ENCODE data around the gene UPF2. TPM values are rescaled to one million over a fixed set of nuclear protein-coding genes. Genes with fewer than 3 reads are reported as not detected.

Gene UPF2
- total RNA-seq, 1 donor from 2014 or later: 41.4 TPM

DNA sequence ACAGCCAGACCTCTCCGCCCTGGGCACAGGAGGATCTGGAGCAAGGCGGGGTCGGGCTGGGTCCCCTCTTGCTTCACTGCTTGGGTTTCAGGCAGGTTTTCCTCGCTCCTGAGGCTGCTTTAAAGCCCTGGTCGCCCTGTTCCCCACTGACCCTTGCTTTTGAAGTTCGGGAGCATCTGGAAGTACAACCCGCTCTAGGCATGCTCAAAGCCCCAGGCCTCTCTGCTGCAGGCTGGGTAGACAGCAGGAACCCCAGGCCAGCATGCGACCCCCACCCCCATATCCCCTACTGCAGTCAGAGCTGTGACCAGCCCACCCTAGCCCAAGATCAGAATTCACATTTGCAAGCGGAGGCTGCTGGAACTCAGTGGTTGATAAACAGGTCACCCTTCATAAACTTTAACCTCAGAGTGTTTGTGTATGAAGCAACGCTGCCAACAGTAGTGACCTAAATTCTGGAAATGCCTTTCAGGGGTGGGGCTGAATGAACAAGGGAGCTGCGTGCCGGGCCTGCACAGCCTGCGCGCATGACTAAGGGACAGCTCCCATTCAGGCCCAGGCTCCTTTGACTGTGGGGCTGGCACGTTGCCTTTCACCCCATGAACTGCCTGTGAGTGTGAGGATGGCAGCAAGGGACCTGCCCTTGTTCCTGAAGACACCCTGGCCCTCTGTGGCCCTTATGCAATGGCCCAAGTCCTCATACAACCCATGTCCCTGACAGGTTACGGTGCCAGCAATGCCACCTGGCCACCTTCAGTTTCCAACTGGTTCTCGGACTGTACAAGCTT is 166.9 kb downstream of the UPF2 start:
- no peaks in the 10 kb centered on the region for H3K9me3 Mint-ChIP-seq
- no peak overlapping the region for H3K27ac Mint-ChIP-seq
- no peak for DNase-seq
- H3K4me3 Mint-ChIP-seq: no peak overlapping the region
- intact Hi-C loops (cut with micrococcal nuclease): no loop called here
- peaks cover 36% of the 10 kb centered on the region for H3K27me3 Mint-ChIP-seq
- H3K4me1 Mint-ChIP-seq: peaks cover 14% of the 10 kb centered on the region
- H3K36me3 Mint-ChIP-seq (ENCODE audit: low read depth): no peaks in the 10 kb centered on the region

DNA sequence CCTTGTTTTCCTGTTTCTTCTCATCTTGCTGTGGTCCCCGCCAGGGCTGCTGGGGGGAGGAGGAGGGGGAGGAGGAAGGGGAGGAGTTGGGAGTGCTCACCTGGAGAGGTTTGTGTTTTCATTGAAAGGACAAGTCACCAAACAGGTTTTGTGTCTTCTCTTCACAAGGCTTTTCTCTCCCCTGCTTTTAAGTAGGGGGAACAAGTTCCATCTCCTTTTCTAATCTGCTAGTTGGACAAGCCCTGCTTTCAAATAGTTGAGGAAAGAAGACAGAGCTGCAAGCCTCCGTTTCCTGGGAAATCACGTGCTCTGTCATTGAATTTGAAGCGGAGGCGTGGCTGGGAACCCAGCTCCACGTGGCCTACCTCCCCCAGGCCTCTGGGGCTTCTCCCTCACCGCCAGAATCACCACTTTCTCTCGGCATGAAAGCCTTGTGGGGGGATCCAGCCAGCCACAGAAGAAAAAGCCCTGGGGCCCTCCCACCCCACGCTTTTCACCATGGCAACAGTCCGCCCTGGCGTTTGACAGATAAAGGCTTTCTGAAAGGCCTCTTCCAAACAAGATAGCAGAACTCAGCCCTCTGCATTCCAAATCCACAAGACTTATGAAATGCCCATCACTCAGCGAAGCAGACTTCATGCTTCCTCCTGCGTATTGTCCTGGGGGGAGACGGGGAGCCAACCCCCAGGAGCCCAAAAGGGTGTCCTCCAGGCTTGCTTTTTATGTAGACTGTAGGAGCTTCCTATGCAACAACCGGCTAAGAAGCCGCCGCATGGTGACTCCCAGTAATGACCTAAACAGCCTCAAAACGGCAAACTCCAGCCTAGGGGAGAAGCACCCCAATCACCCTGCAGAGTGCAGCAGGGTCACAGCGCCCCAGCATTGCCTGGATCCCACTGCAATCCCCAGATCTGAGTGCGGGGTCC is 167.8 kb downstream of the UPF2 start:
- Mint-ChIP-seq H3K9me3 (no peaks in the 10 kb centered on the region), H3K27me3 (peaks cover 39% of the 10 kb centered on the region), H3K27ac (no peak overlapping the region), H3K36me3 (ENCODE audit: low read depth) (no peaks in the 10 kb centered on the region), H3K4me1 (peaks cover 14% of the 10 kb centered on the region), H3K4me3 (peak overlapping the region; percentile 26)
- intact Hi-C loops (cut with micrococcal nuclease): no loop called here
- DNase-seq: peak; percentile 73

DNA sequence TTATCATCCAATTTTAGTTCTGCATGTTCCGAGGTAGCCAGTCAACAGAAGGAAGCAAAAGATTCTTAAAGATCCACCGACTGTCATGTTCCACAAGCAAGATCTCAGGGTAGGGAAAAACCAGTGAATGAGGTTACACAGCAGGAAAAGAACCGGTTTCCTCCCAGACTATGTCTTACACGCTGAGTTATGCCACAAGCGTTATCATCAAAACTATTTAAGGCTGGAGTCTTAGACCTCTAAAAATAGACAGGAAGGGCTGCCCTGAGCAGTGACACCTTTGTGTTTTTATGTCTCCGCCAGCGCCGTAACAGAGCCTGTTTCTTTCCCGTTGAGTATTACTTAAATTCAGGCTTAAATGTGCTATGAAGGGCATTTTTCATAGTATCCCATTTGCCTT is 171.1 kb downstream of the UPF2 start:
- Mint-ChIP-seq H3K27ac (no peak overlapping the region), H3K36me3 (ENCODE audit: low read depth) (no peaks in the 10 kb centered on the region), H3K27me3 (peaks cover 49% of the 10 kb centered on the region), H3K4me3 (no peak overlapping the region), H3K9me3 (no peaks in the 10 kb centered on the region), H3K4me1 (peaks cover 14% of the 10 kb centered on the region)
- intact Hi-C loops (cut with micrococcal nuclease): no loop called here
- no peak for DNase-seq

DNA sequence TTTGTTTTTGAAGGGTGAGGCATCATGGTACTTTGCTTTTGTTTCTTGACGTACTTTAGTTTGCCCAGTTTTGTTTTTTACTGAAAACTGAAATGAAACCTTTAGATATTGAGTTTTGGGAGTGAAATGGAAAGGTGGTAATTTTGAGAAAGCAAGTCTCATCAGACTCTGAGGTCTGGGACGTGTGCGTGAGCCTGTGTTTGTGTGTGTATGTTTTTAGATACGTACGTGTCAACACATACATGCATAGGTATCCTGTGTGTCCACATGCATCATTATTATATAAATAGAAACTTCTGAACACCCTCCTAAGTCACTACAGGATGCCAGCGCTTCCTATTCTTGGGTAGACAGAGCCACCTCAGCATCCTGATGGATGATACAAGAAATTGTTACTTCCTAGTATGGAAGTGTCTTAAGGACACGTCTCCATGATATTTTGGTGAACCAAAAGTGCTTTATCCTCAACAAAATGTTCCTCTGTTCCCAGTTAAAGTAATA is 171.7 kb downstream of the UPF2 start:
- H3K27ac Mint-ChIP-seq: no peak overlapping the region
- H3K4me1 Mint-ChIP-seq: peaks cover 14% of the 10 kb centered on the region
- no peaks in the 10 kb centered on the region for H3K9me3 Mint-ChIP-seq
- H3K27me3 Mint-ChIP-seq: peaks cover 50% of the 10 kb centered on the region
- intact Hi-C loops (cut with micrococcal nuclease): no loop called here
- no peak overlapping the region for H3K4me3 Mint-ChIP-seq
- H3K36me3 Mint-ChIP-seq (ENCODE audit: low read depth): no peaks in the 10 kb centered on the region
- no peak for DNase-seq

DNA sequence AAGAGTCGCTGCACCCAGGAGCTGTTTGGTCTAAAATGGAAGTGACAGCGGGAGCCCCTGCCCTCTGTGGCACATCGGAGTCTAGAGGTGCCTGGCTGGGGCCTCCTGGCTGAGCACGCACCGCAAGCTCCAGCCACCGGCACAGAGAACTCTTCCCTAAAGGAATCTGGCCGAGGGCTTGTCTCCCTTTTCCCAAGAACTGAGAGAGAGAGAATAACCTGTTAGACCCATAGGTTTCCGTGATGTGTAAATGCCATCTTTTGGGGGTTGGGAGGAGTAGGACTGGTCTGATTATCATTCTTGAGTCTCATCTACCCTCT is 172.2 kb downstream of the UPF2 start:
- Mint-ChIP-seq H3K36me3 (ENCODE audit: low read depth) (no peaks in the 10 kb centered on the region), H3K4me1 (peaks cover 14% of the 10 kb centered on the region), H3K27ac (no peak overlapping the region), H3K27me3 (peaks cover 55% of the 10 kb centered on the region), H3K9me3 (no peaks in the 10 kb centered on the region), H3K4me3 (no peak overlapping the region)
- intact Hi-C loops (cut with micrococcal nuclease): no loop called here
- no peak for DNase-seq

Other genes with a start within 250 kb of the UPF2 start
- gene PROSER2, start 219.5 kb downstream of the UPF2 start, total RNA-seq: 0.24 and 0.37 TPM in 2 replicates
- 17.2 and 21.6 TPM in 2 replicates for gene DHTKD1, start 26.1 kb upstream of the UPF2 start, total RNA-seq
- 13.3 and 21.2 TPM in 2 replicates for gene SEC61A2, start 86.9 kb upstream of the UPF2 start, total RNA-seq
- gene NUDT5, start 153.1 kb upstream of the UPF2 start, total RNA-seq: 123 and 128 TPM in 2 replicates
- gene CDC123, start 153.4 kb upstream of the UPF2 start, total RNA-seq: 184 and 185 TPM in 2 replicates